GM06990 (cell line): Measurements from ENCODE around the gene TRIM3.

Source experiments
- DNase-seq: peaks from one replicate; pipeline ENCODE4 v3.0.0-alpha.2; 2011; ENCODE audit not compliant: insufficient read length; ENCODE audit errors: extremely low read depth
- H3K27me3 ChIP-seq: replicated peaks from 2 replicates; pipeline ENCODE4 v1.6.0; 2011; ENCODE audit warnings: low read length; ENCODE audit not compliant: control insufficient read depth, insufficient read depth
- H3K36me3 ChIP-seq: 2 replicates; pipeline ENCODE4 v1.5.1; 2011; ENCODE audit warnings: low read length; ENCODE audit not compliant: control insufficient read depth, insufficient read depth
- H3K4me3 ChIP-seq: replicated peaks from 2 replicates; pipeline ENCODE4 v1.5.1; 2011; ENCODE audit warnings: low read depth, mild to moderate bottlenecking, control low read depth, low read length
- TF ChIP-seq, protein P1 (sequence below): IDR thresholded peaks from 2 replicates; pipeline ENCODE4 v1.5.1; 2011; ENCODE audit warnings: low read length, control low read depth, mild to moderate bottlenecking, inconsistent platforms; ENCODE audit not compliant: insufficient read depth, poor library complexity, severe bottlenecking

Gene TRIM3

DNA sequence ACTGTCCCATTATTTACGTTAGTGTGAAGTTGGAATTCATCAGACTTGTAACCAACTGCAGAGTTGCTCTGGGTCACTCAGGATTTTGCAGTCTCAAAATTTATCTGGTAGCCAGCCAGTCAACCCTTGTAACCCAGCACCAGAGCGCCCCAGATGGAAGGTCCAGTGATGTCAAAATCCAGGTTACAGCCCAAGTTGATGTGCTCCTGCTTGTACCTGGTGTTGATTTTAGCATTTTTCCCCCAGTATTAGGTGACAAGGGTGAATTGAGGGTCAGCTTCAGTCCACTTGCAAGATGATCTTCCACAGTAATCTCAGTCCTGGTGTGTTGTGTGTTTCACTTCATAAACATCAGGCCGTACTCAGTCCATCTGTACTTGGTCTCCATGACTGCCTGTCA, 15.1 kb upstream of the TRIM3 start:
- Histone ChIP-seq H3K27me3 (no peaks in the 10 kb centered on the region), H3K4me3 (no peak overlapping the region), H3K36me3 (peaks cover 8% of the 10 kb centered on the region)
- TF ChIP-seq, protein P1, sequence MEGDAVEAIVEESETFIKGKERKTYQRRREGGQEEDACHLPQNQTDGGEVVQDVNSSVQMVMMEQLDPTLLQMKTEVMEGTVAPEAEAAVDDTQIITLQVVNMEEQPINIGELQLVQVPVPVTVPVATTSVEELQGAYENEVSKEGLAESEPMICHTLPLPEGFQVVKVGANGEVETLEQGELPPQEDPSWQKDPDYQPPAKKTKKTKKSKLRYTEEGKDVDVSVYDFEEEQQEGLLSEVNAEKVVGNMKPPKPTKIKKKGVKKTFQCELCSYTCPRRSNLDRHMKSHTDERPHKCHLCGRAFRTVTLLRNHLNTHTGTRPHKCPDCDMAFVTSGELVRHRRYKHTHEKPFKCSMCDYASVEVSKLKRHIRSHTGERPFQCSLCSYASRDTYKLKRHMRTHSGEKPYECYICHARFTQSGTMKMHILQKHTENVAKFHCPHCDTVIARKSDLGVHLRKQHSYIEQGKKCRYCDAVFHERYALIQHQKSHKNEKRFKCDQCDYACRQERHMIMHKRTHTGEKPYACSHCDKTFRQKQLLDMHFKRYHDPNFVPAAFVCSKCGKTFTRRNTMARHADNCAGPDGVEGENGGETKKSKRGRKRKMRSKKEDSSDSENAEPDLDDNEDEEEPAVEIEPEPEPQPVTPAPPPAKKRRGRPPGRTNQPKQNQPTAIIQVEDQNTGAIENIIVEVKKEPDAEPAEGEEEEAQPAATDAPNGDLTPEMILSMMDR: no peak
- DNase-seq: no peak

DNA sequence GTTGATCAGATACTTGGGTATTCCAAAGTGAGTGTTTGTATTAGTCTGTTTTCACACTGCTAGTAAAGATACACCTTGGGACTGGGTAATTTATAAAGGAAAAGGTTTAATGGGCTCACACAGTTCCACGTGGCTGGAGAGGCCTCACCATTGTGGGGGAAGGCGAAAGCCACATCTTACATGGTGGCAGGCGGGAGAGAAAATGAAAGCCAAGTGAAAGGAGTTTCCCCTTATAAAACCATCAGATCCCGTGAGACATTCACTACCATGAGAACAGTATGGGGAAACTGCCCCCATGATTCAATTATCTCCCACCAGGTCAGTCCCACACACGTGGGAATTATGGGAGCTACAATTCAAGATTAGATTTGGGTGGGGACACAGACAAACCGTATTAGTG, 14.6 kb upstream of the TRIM3 start:
- Histone ChIP-seq H3K27me3 (no peaks in the 10 kb centered on the region), H3K36me3 (peaks cover 11% of the 10 kb centered on the region), H3K4me3 (no peak overlapping the region)
- no peak for DNase-seq
- TF ChIP-seq, protein P1: no peak

- Histone ChIP-seq H3K36me3 (peaks cover 15% of the 10 kb centered on the region), H3K27me3 (no peaks in the 10 kb centered on the region), H3K4me3 (no peak overlapping the region)
- TF ChIP-seq, protein P1: no peak
- DNase-seq: no peak
These were observed 13.2 kb upstream of the TRIM3 start for GRCh38 chr11:6486938-6487337.

DNA sequence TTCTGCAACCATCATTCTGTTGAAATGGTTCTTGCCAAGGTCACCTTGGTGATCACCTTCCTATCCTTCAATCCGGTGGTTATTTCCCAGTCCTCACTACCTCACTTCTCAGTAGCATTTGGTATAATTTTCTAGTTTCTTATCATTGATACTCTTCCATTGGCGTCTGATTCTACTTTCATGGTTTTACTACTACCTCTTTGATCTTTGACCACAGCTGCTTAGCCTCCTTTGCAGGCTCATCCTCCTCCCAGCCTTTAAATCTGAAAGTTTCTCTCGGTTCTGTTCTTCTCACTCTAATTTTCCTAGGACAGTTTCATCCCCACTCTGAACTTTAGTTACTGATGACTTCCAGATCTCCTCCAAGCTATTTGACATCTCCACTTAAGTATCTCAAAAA, 12.5 kb upstream of the TRIM3 start:
- H3K4me3 ChIP-seq: no peak overlapping the region
- H3K36me3 ChIP-seq: peaks cover 15% of the 10 kb centered on the region
- no peaks in the 10 kb centered on the region for H3K27me3 ChIP-seq
- TF ChIP-seq, protein P1: no peak
- DNase-seq: no peak

DNA sequence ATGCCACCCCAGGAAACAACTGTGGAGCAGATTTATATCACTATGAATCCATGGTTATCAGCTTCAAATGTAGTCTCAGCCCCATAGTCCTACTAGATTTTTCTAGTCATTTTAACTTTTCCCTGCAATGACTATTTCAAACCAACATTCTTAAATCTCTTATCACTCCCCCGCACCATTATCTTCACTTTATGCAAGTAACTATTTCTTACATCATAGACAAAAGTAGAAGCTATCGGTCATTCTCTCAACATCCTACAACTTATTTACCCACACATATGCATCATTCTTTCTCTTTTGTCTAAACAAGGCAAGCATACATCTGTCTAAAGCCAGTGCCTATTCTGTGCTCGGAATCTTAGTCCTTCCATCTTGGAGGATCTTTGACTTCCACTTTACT, 11.9 kb upstream of the TRIM3 start:
- TF ChIP-seq, protein P1: no peak
- H3K36me3 ChIP-seq: peaks cover 12% of the 10 kb centered on the region
- no peak for DNase-seq

DNA sequence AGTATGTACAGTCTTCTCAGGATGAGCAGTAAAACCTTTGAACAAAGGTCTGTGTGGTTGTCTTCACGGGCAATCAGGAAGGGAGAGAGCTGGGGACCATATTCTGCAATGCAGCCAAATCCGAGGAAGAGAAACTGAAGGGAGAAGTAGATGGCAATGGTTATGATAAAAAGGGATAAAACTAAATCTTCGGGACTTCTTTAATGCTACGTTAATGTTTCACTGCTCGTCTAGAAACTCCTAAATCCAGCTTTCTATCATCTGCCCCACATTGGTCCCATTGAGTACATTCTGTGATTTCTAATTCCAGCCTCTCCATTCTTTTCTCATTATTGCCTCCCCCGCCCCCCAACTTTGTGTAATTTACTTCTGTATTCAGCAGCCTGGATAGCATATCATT, 9.3 kb upstream of the TRIM3 start:
- TF ChIP-seq, protein P1: no peak
- Histone ChIP-seq H3K4me3 (no peak overlapping the region), H3K27me3 (no peaks in the 10 kb centered on the region), H3K36me3 (peaks cover 21% of the 10 kb centered on the region)
- no peak for DNase-seq

More for the DNA sequence above, 11.9 kb upstream of the TRIM3 start:
- H3K4me3 ChIP-seq: no peak overlapping the region
- H3K27me3 ChIP-seq: no peaks in the 10 kb centered on the region
